ENCODE measurements around the gene FASTKD2. TPM values are rescaled to one million over a fixed set of nuclear protein-coding genes. Genes with fewer than 3 reads are reported as not detected.

Gene FASTKD2
- total RNA-seq, 4 donors from 2014 or later: 6.8 to 24.9 (median 21.1) TPM

- no peaks in the 10 kb centered on the region for H3K27me3 ChIP-seq
- H3K4me3 ChIP-seq: no peak overlapping the region
- no peak overlapping the region for H3K27ac ChIP-seq
- in situ Hi-C loops (cut with MboI; ENCODE audit: low pct_ligation_motif_present in 1 of 4, low pct_unique_long_range_greater_than_20kb in 1 of 4, low sequenced_read_pairs in 3 of 4) (loop anchor here in 2 of 4 donors (10.0 to 25.0 kb wide), 2 partner anchors 80 to 1487 kb away; partner anchors contain the start of genes IDH1 (in 1 of the 2) and PIKFYVE (in 1 of the 2)), intact Hi-C loops (cut with DNase I; ENCODE audit: low total_unique reads) (no loop called here)
- 100% methylated on average over 1 of the region's 1 CpG for WGBS, 2 donors (ENCODE audit: low coverage in 1 of 2)
- no peaks in the 10 kb centered on the region for H3K4me1 ChIP-seq
- DNase-seq: no peak
- TF ChIP-seq EP300 (IDR thresholded peaks at IDR 0.05; ENCODE audit: low read depth) (no peak), POLR2AphosphoS5 (IDR thresholded peaks at IDR 0.05) (no peak), CTCF (IDR thresholded peaks at IDR 0.05) (no peak)
- H3K9me3 ChIP-seq: peaks cover 7 to 11% of the 10 kb centered on the region in 2 donors
- H3K36me3 ChIP-seq: peaks cover 0 to 79% (median 26%) of the 10 kb centered on the region in 4 donors
These were observed 9.5 kb downstream of the FASTKD2 start for GRCh38 chr2:206774871-206775270.

GRCh38 chr2:206776432-206776831 lies 11.0 kb downstream of the FASTKD2 start:
- H3K4me3 ChIP-seq: no peak overlapping the region
- in situ Hi-C loops (cut with MboI; ENCODE audit: low pct_ligation_motif_present in 1 of 4, low pct_unique_long_range_greater_than_20kb in 1 of 4, low sequenced_read_pairs in 3 of 4) (loop anchor here in 1 of 4 donors (10.0 kb wide), 1 partner anchor 82 kb away; no protein-coding TSS in a partner anchor), intact Hi-C loops (cut with DNase I; ENCODE audit: low total_unique reads) (no loop called here)
- no peaks in the 10 kb centered on the region for H3K4me1 ChIP-seq
- peaks cover 0 to 80% (median 28%) of the 10 kb centered on the region in 4 donors for H3K36me3 ChIP-seq
- no peak overlapping the region for H3K27ac ChIP-seq
- peaks cover 7 to 11% of the 10 kb centered on the region in 2 donors for H3K9me3 ChIP-seq
- DNase-seq: no peak
- H3K27me3 ChIP-seq: no peaks in the 10 kb centered on the region
- no peak for TF ChIP-seq CTCF (IDR thresholded peaks at IDR 0.05)
- TF ChIP-seq EP300 (IDR thresholded peaks at IDR 0.05; ENCODE audit: low read depth): no peak
- TF ChIP-seq POLR2A (IDR thresholded peaks at IDR 0.05): no peak
- no peak for TF ChIP-seq POLR2AphosphoS5 (IDR thresholded peaks at IDR 0.05)

- Histone ChIP-seq H3K36me3 (peaks cover 0 to 58% (median 27%) of the 10 kb centered on the region in 4 donors), H3K4me3 (no peak overlapping the region), H3K27ac (no peak overlapping the region), H3K4me1 (peaks cover 0 to 3% (median 0%) of the 10 kb centered on the region in 4 donors), H3K27me3 (no peaks in the 10 kb centered on the region), H3K9me3 (peaks cover 7 to 11% of the 10 kb centered on the region in 2 donors)
- DNase-seq: no peak
- 94 to 100% methylated on average over 2 of the region's 2 CpGs for WGBS, 2 donors (ENCODE audit: low coverage in 1 of 2)
- TF ChIP-seq CTCF (IDR thresholded peaks at IDR 0.05): no peak
- TF ChIP-seq POLR2A (IDR thresholded peaks at IDR 0.05): no peak
- no peak for TF ChIP-seq EP300 (IDR thresholded peaks at IDR 0.05; ENCODE audit: low read depth)
- no peak for TF ChIP-seq POLR2AphosphoS5 (IDR thresholded peaks at IDR 0.05)
- intact Hi-C loops (cut with DNase I; ENCODE audit: low total_unique reads): no loop called here
- in situ Hi-C loops (cut with MboI; ENCODE audit: low pct_ligation_motif_present in 1 of 4, low pct_unique_long_range_greater_than_20kb in 1 of 4, low sequenced_read_pairs in 3 of 4): loop anchor here in 1 of 4 donors (10.0 kb wide), 1 partner anchor 86 kb away; no protein-coding TSS in a partner anchor
These were observed 15.3 kb downstream of the FASTKD2 start for GRCh38 chr2:206780671-206781070.

GRCh38 chr2:206783718-206784117 lies 18.3 kb downstream of the FASTKD2 start:
- H3K4me3 ChIP-seq: no peak overlapping the region
- TF ChIP-seq EP300 (IDR thresholded peaks at IDR 0.05; ENCODE audit: low read depth) (no peak), POLR2AphosphoS5 (IDR thresholded peaks at IDR 0.05) (no peak), CTCF (IDR thresholded peaks at IDR 0.05) (peak in 2 of 5 experiments; percentile 23 to 24)
- 83% methylated on average over 2 of the region's 2 CpGs; no CpG with 5 or more reads in 1 of the 2 donors for WGBS, 2 donors (ENCODE audit: low coverage in 1 of 2)
- no peak overlapping the region for H3K27ac ChIP-seq
- in situ Hi-C loops (cut with MboI; ENCODE audit: low pct_ligation_motif_present in 1 of 4, low pct_unique_long_range_greater_than_20kb in 1 of 4, low sequenced_read_pairs in 3 of 4): loop anchor here in 1 of 4 donors (10.0 kb wide), 1 partner anchor 89 kb away; no protein-coding TSS in a partner anchor
- H3K36me3 ChIP-seq: peaks cover 0 to 58% (median 23%) of the 10 kb centered on the region in 4 donors
- no peaks in the 10 kb centered on the region for H3K9me3 ChIP-seq
- no peaks in the 10 kb centered on the region for H3K27me3 ChIP-seq
- peaks cover 0 to 3% (median 0%) of the 10 kb centered on the region in 4 donors for H3K4me1 ChIP-seq
- intact Hi-C loops (cut with DNase I; ENCODE audit: low total_unique reads): no loop called here
- no peak for DNase-seq
